Keratinocyte (primary cell): ENCODE measurements around the gene FASTKD1. TPM values are rescaled to one million over a fixed set of nuclear protein-coding genes. Genes with fewer than 3 reads are reported as not detected.
"Not testable (repeated sequence)": the region's sequence is repeated elsewhere in the genome, so short reads cannot be mapped to it uniquely, and the experiment has no call there.

ENCODE experiments used
- DNase-seq: peaks from one replicate; pipeline ENCODE4 v3.0.0-alpha.2; 2011; ENCODE audit warnings: low read depth, missing footprints, low spot score
- FAIRE-seq: peaks from 2 replicates; lab custom pipeline; 2011; peaks lifted over from hg19 to GRCh38; lab: Jason Lieb, UNC
- H2AFZ ChIP-seq: 2 replicates; pipeline ENCODE4 v1.6.0; 2012; ENCODE audit warnings: low read length, control low read depth, inconsistent platforms; ENCODE audit not compliant: control insufficient read depth
- H3K27ac ChIP-seq: 2 replicates; pipeline ENCODE4 v1.5.1; 2011; ENCODE audit warnings: low read length; ENCODE audit not compliant: control insufficient read depth, insufficient read depth
- H3K27me3 ChIP-seq: 3 replicates; pipeline ENCODE4 v1.6.0; 2011; ENCODE audit warnings: low read length; ENCODE audit not compliant: control insufficient read depth, insufficient read depth; ENCODE audit errors: extremely low read depth
- H3K36me3 ChIP-seq, 2 experiments: 2 replicates in 1 of 2; 3 replicates in 1 of 2; pipeline ENCODE4 v1.5.1; 2011; ENCODE audit warnings: low read length in 2 of 2, mild to moderate bottlenecking in 1 of 2; ENCODE audit not compliant: control insufficient read depth in 2 of 2, insufficient read depth in 2 of 2; ENCODE audit errors: extremely low read depth in 1 of 2
- H3K4me1 ChIP-seq: 3 replicates; pipeline ENCODE4 v1.5.1; 2011; ENCODE audit warnings: low read length; ENCODE audit not compliant: control insufficient read depth, insufficient read depth; ENCODE audit errors: extremely low read depth
- H3K4me2 ChIP-seq: 3 replicates; pipeline ENCODE4 v1.6.0; 2011; ENCODE audit warnings: low read depth, low read length; ENCODE audit not compliant: control insufficient read depth, insufficient read depth; ENCODE audit errors: extremely low read depth
- H3K4me3 ChIP-seq, 3 experiments: fragments of 200-600 bp in 1 of 3; sonication (generic) in 1 of 3; 2 replicates in 2 of 3; 3 replicates in 1 of 3; pipeline ENCODE4 v1.5.1; 2011 to 2016; ENCODE audit warnings: low read length in 3 of 3, mild to moderate bottlenecking in 3 of 3, control low read depth in 2 of 3, inconsistent platforms in 1 of 3, low read depth in 1 of 3, mixed read lengths in 1 of 3, mixed run types in 1 of 3, moderate library complexity in 1 of 3; ENCODE audit not compliant: control insufficient read depth in 2 of 3, insufficient read depth in 2 of 3; ENCODE audit errors: extremely low read depth in 1 of 3
- H3K79me2 ChIP-seq: 2 replicates; pipeline ENCODE4 v1.6.0; 2012; ENCODE audit warnings: low read length; ENCODE audit not compliant: control insufficient read depth, insufficient read depth
- H3K9ac ChIP-seq: 3 replicates; pipeline ENCODE4 v1.6.0; 2011; ENCODE audit warnings: low read length; ENCODE audit not compliant: control insufficient read depth, insufficient read depth; ENCODE audit errors: extremely low read depth
- H3K9me1 ChIP-seq: 3 replicates; pipeline ENCODE4 v1.6.0; 2011; ENCODE audit warnings: low read length; ENCODE audit not compliant: control insufficient read depth, insufficient read depth; ENCODE audit errors: extremely low read depth
- H3K9me3 ChIP-seq: 2 replicates; pipeline ENCODE4 v1.5.1; 2012; ENCODE audit warnings: low read depth, low read length; ENCODE audit not compliant: control insufficient read depth
- H4K20me1 ChIP-seq: 3 replicates; pipeline ENCODE4 v1.6.0; 2011; ENCODE audit warnings: low read length; ENCODE audit not compliant: control insufficient read depth, insufficient read depth; ENCODE audit errors: extremely low read depth
- EZH2 ChIP-seq: IDR thresholded peaks from one replicate; pipeline ENCODE4 v1.6.1; 2012; ENCODE audit warnings: inconsistent platforms, mild to moderate bottlenecking, low read length, moderate library complexity
- dilution Hi-C: fragments of 300-500 bp; cut with MboI; formaldehyde crosslinking; loops from one replicate; pipeline ENCODE4 v1.7.0; 2020; ENCODE audit warnings: low sequenced_read_pairs; ENCODE audit not compliant: extremely low pct_ligation_motif_present
- polyA plus RNA-seq, 5 experiments: library from polyadenylated mRNA; depleted of rRNA in 3 of 5; stranded (reverse) in 3 of 5; stranded (forward) in 1 of 5; unstranded in 1 of 5; fragments of >200 nt; gene quantifications; 1 replicate in 1 of 5; 2 replicates in 3 of 5; 3 replicates in 1 of 5; pipeline versions ENCODE4 v1.2.1 to v1.2.3, GENCODE V29; 2011 to 2012; ENCODE audit warnings: missing spikeins in 2 of 5, low read depth in 1 of 5, low replicate concordance in 1 of 5
- TF ChIP-seq, protein P1 (sequence below), 3 experiments: IDR thresholded peaks in 1 of 3; conservative IDR thresholded peaks in 1 of 3; optimal IDR thresholded peaks in 1 of 3; 2 replicates in 2 of 3; 3 replicates in 1 of 3; pipeline versions ENCODE3 to v1.5.1; 2011; ENCODE audit warnings: low read length in 3 of 3, mild to moderate bottlenecking in 3 of 3, moderate library complexity in 2 of 3, control low read depth in 1 of 3, inconsistent platforms in 1 of 3; ENCODE audit not compliant: insufficient read depth in 2 of 3; ENCODE audit errors: extremely low read depth in 1 of 3

The FASTKD1 gene
- polyA plus RNA-seq, 1 donor (not counting 4 experiments of a cell fraction or from before 2014, with no cell fraction given): 41.7 TPM

DNA sequence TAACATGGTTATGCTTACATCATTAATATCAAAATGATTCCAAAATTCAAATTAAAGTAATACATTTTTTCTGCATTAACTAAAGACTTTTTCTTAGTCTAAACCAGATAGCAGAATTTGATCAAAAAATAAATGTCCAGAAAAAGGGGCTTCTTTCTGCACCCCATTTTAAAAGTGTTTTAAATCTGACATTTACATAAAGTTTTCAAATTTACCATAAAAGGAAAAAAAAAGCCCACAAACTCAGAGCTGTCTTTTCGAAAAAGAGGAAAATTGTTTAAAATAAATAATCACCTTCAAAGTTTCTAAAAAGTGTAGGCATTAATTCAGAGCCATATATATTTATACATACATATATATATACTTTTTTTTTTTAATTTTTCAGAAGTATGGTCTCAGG lies 1.5 kb downstream of the FASTKD1 start:
- no peak for DNase-seq
- H2AFZ ChIP-seq: no peak overlapping the region
- H3K9me3 ChIP-seq: no peaks in the 10 kb centered on the region
- FAIRE-seq: no peak
- no peak for TF ChIP-seq EZH2
- TF ChIP-seq, protein P1, sequence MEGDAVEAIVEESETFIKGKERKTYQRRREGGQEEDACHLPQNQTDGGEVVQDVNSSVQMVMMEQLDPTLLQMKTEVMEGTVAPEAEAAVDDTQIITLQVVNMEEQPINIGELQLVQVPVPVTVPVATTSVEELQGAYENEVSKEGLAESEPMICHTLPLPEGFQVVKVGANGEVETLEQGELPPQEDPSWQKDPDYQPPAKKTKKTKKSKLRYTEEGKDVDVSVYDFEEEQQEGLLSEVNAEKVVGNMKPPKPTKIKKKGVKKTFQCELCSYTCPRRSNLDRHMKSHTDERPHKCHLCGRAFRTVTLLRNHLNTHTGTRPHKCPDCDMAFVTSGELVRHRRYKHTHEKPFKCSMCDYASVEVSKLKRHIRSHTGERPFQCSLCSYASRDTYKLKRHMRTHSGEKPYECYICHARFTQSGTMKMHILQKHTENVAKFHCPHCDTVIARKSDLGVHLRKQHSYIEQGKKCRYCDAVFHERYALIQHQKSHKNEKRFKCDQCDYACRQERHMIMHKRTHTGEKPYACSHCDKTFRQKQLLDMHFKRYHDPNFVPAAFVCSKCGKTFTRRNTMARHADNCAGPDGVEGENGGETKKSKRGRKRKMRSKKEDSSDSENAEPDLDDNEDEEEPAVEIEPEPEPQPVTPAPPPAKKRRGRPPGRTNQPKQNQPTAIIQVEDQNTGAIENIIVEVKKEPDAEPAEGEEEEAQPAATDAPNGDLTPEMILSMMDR (optimal IDR thresholded peaks at IDR 0.05 in 1 of 3, IDR thresholded peaks at IDR 0.05 in 1 of 3, conservative IDR thresholded peaks at IDR 0.05 in 1 of 3; ENCODE audit: extremely low read depth in 1 of 3, insufficient read depth in 2 of 3, low read length in 3 of 3): no peak
- dilution Hi-C loops: no loop called here
- H3K27ac ChIP-seq: no peak overlapping the region
- H3K36me3 ChIP-seq: no peaks in the 10 kb centered on the region
- H3K27me3 ChIP-seq: no peaks in the 10 kb centered on the region
- peaks cover 12% of the 10 kb centered on the region for H3K4me1 ChIP-seq
- peak overlapping the region; percentile 98 for H3K4me2 ChIP-seq
- H4K20me1 ChIP-seq: no peaks in the 10 kb centered on the region
- H3K79me2 ChIP-seq: peaks cover 32% of the 10 kb centered on the region
- H3K9ac ChIP-seq: no peak overlapping the region
- H3K4me3 ChIP-seq: no peak overlapping the region
- no peaks in the 10 kb centered on the region for H3K9me1 ChIP-seq

DNA sequence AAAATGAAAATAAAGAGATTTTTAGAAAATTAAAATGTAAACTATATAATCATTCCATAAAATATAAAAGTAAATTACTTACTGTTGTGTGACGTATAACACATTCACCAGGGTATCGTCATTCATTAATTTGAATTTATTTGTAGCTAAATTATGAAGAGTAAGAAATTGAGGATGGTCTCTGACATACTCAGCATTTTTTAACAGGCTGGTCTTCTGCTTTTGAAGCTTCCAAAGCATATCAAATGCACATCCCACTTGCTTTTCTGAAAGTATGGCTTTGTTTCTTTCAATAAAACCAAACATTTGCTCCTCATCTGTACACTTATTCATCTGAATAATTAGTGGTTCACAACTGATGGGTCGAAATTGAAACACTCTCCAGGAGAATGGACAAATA lies 2.1 kb downstream of the FASTKD1 start:
- H3K79me2 ChIP-seq: peaks cover 32% of the 10 kb centered on the region
- H4K20me1 ChIP-seq: no peaks in the 10 kb centered on the region
- H3K9me1 ChIP-seq: no peaks in the 10 kb centered on the region
- dilution Hi-C loops: no loop called here
- H3K4me1 ChIP-seq: peaks cover 12% of the 10 kb centered on the region
- no peaks in the 10 kb centered on the region for H3K9me3 ChIP-seq
- H3K4me2 ChIP-seq: no peak overlapping the region
- no peak overlapping the region for H2AFZ ChIP-seq
- DNase-seq (no peak), FAIRE-seq (no peak)
- H3K9ac ChIP-seq: no peak overlapping the region
- no peaks in the 10 kb centered on the region for H3K36me3 ChIP-seq
- H3K4me3 ChIP-seq: no peak overlapping the region
- no peak for TF ChIP-seq EZH2
- TF ChIP-seq, protein P1 (optimal IDR thresholded peaks at IDR 0.05 in 1 of 3, IDR thresholded peaks at IDR 0.05 in 1 of 3, conservative IDR thresholded peaks at IDR 0.05 in 1 of 3; ENCODE audit: extremely low read depth in 1 of 3, insufficient read depth in 2 of 3, low read length in 3 of 3): no peak
- H3K27ac ChIP-seq: no peak overlapping the region
- no peaks in the 10 kb centered on the region for H3K27me3 ChIP-seq

DNA sequence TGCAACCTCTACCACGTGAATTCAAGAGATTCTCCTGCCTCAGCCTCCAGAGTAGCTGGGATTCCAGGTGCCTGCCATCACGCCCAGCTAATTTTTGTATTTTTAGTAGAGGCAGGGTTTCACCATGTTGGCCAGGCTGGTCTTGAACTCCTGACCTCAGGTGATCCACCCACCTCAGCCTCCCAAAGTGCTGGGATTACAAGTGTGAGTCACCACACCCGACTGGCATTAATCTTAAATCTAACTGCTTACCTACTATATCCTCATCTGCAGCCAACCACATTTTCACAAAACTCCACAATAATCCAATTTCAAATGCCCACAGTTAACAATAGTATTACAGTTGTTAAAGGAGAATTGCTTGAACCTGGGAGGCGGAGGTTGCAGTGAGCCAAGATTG lies 2.9 kb downstream of the FASTKD1 start:
- H4K20me1 ChIP-seq, H3K9me1 ChIP-seq, FAIRE-seq, H3K4me3 ChIP-seq, H3K27ac ChIP-seq, H2AFZ ChIP-seq, H3K9me3 ChIP-seq, H3K9ac ChIP-seq, DNase-seq, H3K4me2 ChIP-seq, dilution Hi-C loops, H3K36me3 ChIP-seq, H3K27me3 ChIP-seq: not testable (repeated sequence)
- Histone ChIP-seq H3K4me1 (peaks cover 16% of the 10 kb centered on the region), H3K79me2 (peaks cover 32% of the 10 kb centered on the region)
